Natural killer cell (primary cell): Measurements from ENCODE around the gene BRI3. TPM values are rescaled to one million over a fixed set of nuclear protein-coding genes. Genes with fewer than 3 reads are reported as not detected.

Experiments
- ATAC-seq, 3 donors: fragments of 150-1000 bp in 2 of 3; fragments of 200-7000 bp in 1 of 3; cut with Tn5 transposase; 1 replicate in 1 of 3; 2 replicates in 2 of 3; pipeline ENCODE4 v1.10.0; 2021; ENCODE audit warnings: mild to moderate bottlenecking in 2 of 3, moderate library complexity in 2 of 3
- DNase-seq, 2 donors: peaks; one replicate each; pipeline versions ENCODE4 v3.0.0 to v3.0.0-alpha.2; 2013 to 2021; ENCODE audit warnings: mixed read lengths in 1 of 2
- H3K27ac ChIP-seq: one replicate; pipeline ENCODE4 v1.5.1; 2013; ENCODE audit warnings: mild to moderate bottlenecking, low read length
- H3K27me3 ChIP-seq: one replicate; pipeline ENCODE4 v1.6.1; 2013; ENCODE audit warnings: low read length; ENCODE audit not compliant: control insufficient read depth, insufficient read depth
- H3K36me3 ChIP-seq: one replicate; pipeline ENCODE4 v1.6.1; 2013; ENCODE audit warnings: low read length; ENCODE audit not compliant: control insufficient read depth, insufficient read depth
- H3K4me1 ChIP-seq: one replicate; pipeline ENCODE4 v1.6.1; 2013; ENCODE audit warnings: low read length; ENCODE audit not compliant: control insufficient read depth, insufficient read depth
- H3K4me3 ChIP-seq: one replicate; pipeline ENCODE4 v1.5.1; 2013; ENCODE audit warnings: low read length
- H3K9me3 ChIP-seq: one replicate; pipeline ENCODE4 v1.6.1; 2013; ENCODE audit warnings: low read length; ENCODE audit not compliant: control insufficient read depth, insufficient read depth
- H3K27ac Mint-ChIP-seq, 2 donors: one replicate each; pipeline ENCODE4 v1.8.0; 2022; ENCODE audit warnings: mild to moderate bottlenecking in 2 of 2, mixed read lengths in 2 of 2, moderate library complexity in 1 of 2
- H3K27me3 Mint-ChIP-seq, 2 donors: one replicate each; pipeline ENCODE4 v1.8.0; 2022; ENCODE audit warnings: low read depth in 2 of 2, mixed read lengths in 2 of 2
- H3K36me3 Mint-ChIP-seq: one replicate; pipeline ENCODE4 v1.8.0; 2022; ENCODE audit warnings: mixed read lengths
- H3K4me1 Mint-ChIP-seq, 2 donors: one replicate each; pipeline ENCODE4 v1.8.0; 2022; ENCODE audit warnings: mixed read lengths in 2 of 2
- H3K4me3 Mint-ChIP-seq: one replicate; pipeline ENCODE4 v1.8.0; 2022; ENCODE audit warnings: mild to moderate bottlenecking, moderate library complexity, mixed read lengths
- H3K9me3 Mint-ChIP-seq, 2 donors: one replicate each; pipeline ENCODE4 v1.8.0; 2022; ENCODE audit warnings: mixed read lengths in 2 of 2
- CTCF ChIP-seq: fragments of 200-600 bp; IDR thresholded peaks from one replicate; pipeline ENCODE4 v1.8.0; 2022; ENCODE audit warnings: antibody characterized with exemption
- WGBS: methylation state at CpG from one replicate; pipeline ENCODE4 v1.1.7; 2013; ENCODE audit warnings: missing lambda C conversion rate; ENCODE audit not compliant: insufficient coverage; 5-methylcytosine and 5-hydroxymethylcytosine counted together
- intact Hi-C: fragments of 100-400 bp; cut with micrococcal nuclease; formaldehyde crosslinking; loops from one replicate; pipeline ENCODE4 v1.14.2; 2022
- total RNA-seq, 4 donors: library from RNA; stranded (reverse); fragments of 120-200 nt in 1 of 4; gene quantifications; one replicate each; pipeline versions ENCODE4 v1.2.3 to v1.2.4, GENCODE V29; 2013 to 2022

BRI3 gene
- total RNA-seq, 3 donors from 2014 or later (not counting 1 experiment from before 2014, with no cell fraction given) = 81.9 to 97.1 (median 90.0) TPM

- no peak for TF ChIP-seq CTCF
- Histone ChIP-seq H3K27me3 (no peaks in the 10 kb centered on the region), H3K36me3 (peaks cover 22% of the 10 kb centered on the region), H3K27ac (no peak overlapping the region), H3K9me3 (no peaks in the 10 kb centered on the region), H3K4me3 (no peak overlapping the region), H3K4me1 (no peaks in the 10 kb centered on the region)
- no peak for ATAC-seq
- DNase-seq = no peak
- H3K27me3 Mint-ChIP-seq = no peaks in the 10 kb centered on the region
- H3K36me3 Mint-ChIP-seq = no peaks in the 10 kb centered on the region
- H3K9me3 Mint-ChIP-seq = no peaks in the 10 kb centered on the region
- 97% methylated on average over 32 of the region's 32 CpGs for WGBS
- no peak overlapping the region for H3K27ac Mint-ChIP-seq
- intact Hi-C loops = no loop called here
- H3K4me3 Mint-ChIP-seq = no peak overlapping the region
- H3K4me1 Mint-ChIP-seq = no peaks in the 10 kb centered on the region
Observed at GRCh38 chr7:98233219-98234070, 48.0 kb upstream of the BRI3 start.

- intact Hi-C loops = no loop called here
- no peak for ATAC-seq
- H3K27ac ChIP-seq = no peak overlapping the region
- H3K4me1 ChIP-seq = no peaks in the 10 kb centered on the region
- DNase-seq = no peak
- TF ChIP-seq CTCF = no peak
- Mint-ChIP-seq H3K27me3 (no peaks in the 10 kb centered on the region), H3K9me3 (no peaks in the 10 kb centered on the region), H3K36me3 (no peaks in the 10 kb centered on the region), H3K4me3 (no peak overlapping the region), H3K27ac (no peak overlapping the region), H3K4me1 (no peaks in the 10 kb centered on the region)
- no peaks in the 10 kb centered on the region for H3K27me3 ChIP-seq
- WGBS = 95% methylated on average over 10 of the region's 10 CpGs
- H3K4me3 ChIP-seq = no peak overlapping the region
- H3K36me3 ChIP-seq = peaks cover 22% of the 10 kb centered on the region
- H3K9me3 ChIP-seq = no peaks in the 10 kb centered on the region
Observed at GRCh38 chr7:98234429-98235147, 46.9 kb upstream of the BRI3 start.

- no peak overlapping the region for H3K4me3 Mint-ChIP-seq
- TF ChIP-seq CTCF = no peak
- H3K4me1 Mint-ChIP-seq = no peaks in the 10 kb centered on the region
- Histone ChIP-seq H3K36me3 (peaks cover 22% of the 10 kb centered on the region), H3K27me3 (no peaks in the 10 kb centered on the region), H3K27ac (no peak overlapping the region), H3K9me3 (no peaks in the 10 kb centered on the region), H3K4me1 (no peaks in the 10 kb centered on the region), H3K4me3 (no peak overlapping the region)
- intact Hi-C loops = no loop called here
- H3K36me3 Mint-ChIP-seq = no peaks in the 10 kb centered on the region
- no peaks in the 10 kb centered on the region for H3K27me3 Mint-ChIP-seq
- H3K27ac Mint-ChIP-seq = no peak overlapping the region
- no peak for ATAC-seq
- no peak for DNase-seq
- no peaks in the 10 kb centered on the region for H3K9me3 Mint-ChIP-seq
- WGBS = 93% methylated on average over 11 of the region's 11 CpGs
Observed at GRCh38 chr7:98235901-98236300, 45.6 kb upstream of the BRI3 start.
